SU-DHL-6 (cell line): ENCODE results near the gene GMFB.
"Not testable (repeated sequence)": the region's sequence is repeated elsewhere in the genome, so short reads cannot be mapped to it uniquely, and the experiment has no call there.

ENCODE experiments used
- H2AFZ ChIP-seq: fragments of 200-600 bp; sonication (generic); 2 replicates; pipeline ENCODE4 v1.6.1; 2014; ENCODE audit warnings: low read depth, mild to moderate bottlenecking, moderate library complexity, mixed read lengths, antibody characterized with exemption, low read length; ENCODE audit not compliant: severe bottlenecking
- H3F3A ChIP-seq: fragments of 200-600 bp; shearing (Covaris generic); 2 replicates; pipeline ENCODE4 v1.6.0; 2016; ENCODE audit warnings: antibody characterized with exemption, mild to moderate bottlenecking; ENCODE audit not compliant: insufficient read depth
- H3K27ac ChIP-seq: fragments of 200-600 bp; sonication (generic); 2 replicates; pipeline ENCODE4 v1.5.1; 2016; ENCODE audit warnings: low read depth, mild to moderate bottlenecking, low read length, moderate library complexity, mixed read lengths
- H3K27me3 ChIP-seq: fragments of 200-600 bp; sonication (generic), shearing (Covaris generic); 2 replicates; pipeline ENCODE4 v1.6.0; 2014; ENCODE audit warnings: mild to moderate bottlenecking, low read length
- H3K36me3 ChIP-seq: fragments of 200-600 bp; sonication (generic); 2 replicates; pipeline ENCODE4 v1.6.1; 2014; ENCODE audit warnings: mild to moderate bottlenecking, low read length, mixed read lengths
- H3K4me2 ChIP-seq: fragments of 300-600, 200-600 bp; shearing (Covaris generic), sonication (generic); 2 replicates; pipeline ENCODE4 v1.6.0; 2014; ENCODE audit warnings: low read length, low read depth, mild to moderate bottlenecking; ENCODE audit not compliant: poor library complexity, severe bottlenecking
- H3K4me3 ChIP-seq: fragments of 200-600 bp; sonication (generic); 2 replicates; pipeline ENCODE4 v1.5.1; 2014; ENCODE audit warnings: antibody characterized with exemption, low read length, mild to moderate bottlenecking, mixed read lengths; ENCODE audit not compliant: insufficient read depth, poor library complexity, severe bottlenecking
- H3K79me2 ChIP-seq: fragments of 200-600 bp; sonication (generic); 2 replicates; pipeline ENCODE4 v1.6.1; 2014; ENCODE audit warnings: mild to moderate bottlenecking, low read length, moderate library complexity; ENCODE audit not compliant: insufficient read depth
- H3K9ac ChIP-seq: fragments of 200-600 bp; sonication (generic); 2 replicates; pipeline ENCODE4 v1.7.0; 2014; ENCODE audit warnings: mild to moderate bottlenecking, low read length
- H3K9me2 ChIP-seq: fragments of 200-600 bp; sonication (generic); replicated peaks from 2 replicates; pipeline ENCODE4 v1.6.1; 2014; ENCODE audit warnings: low read length; ENCODE audit not compliant: insufficient read depth
- H3K9me3 ChIP-seq: fragments of 200-600 bp; sonication (generic); 2 replicates; pipeline ENCODE4 v1.6.1; 2014; ENCODE audit warnings: low read length, mixed read lengths; ENCODE audit not compliant: insufficient read depth
- H4K20me1 ChIP-seq: fragments of 200-600 bp; sonication (generic); 2 replicates; pipeline ENCODE4 v1.6.1; 2014; ENCODE audit warnings: low read depth, mild to moderate bottlenecking, antibody characterized with exemption, low read length, moderate library complexity, mixed read lengths
- EZH2phosphoT487 ChIP-seq: fragments of 200-600 bp; sonication (generic), shearing (Covaris generic); conservative IDR thresholded peaks from 2 replicates; pipeline ENCODE4 v1.6.1; 2018; ENCODE audit warnings: mild to moderate bottlenecking, antibody characterized with exemption, low read length, moderate library complexity, mixed read lengths
- TF ChIP-seq, protein P1 (sequence below): fragments of 200-600 bp; sonication (generic); IDR thresholded peaks from one replicate; pipeline ENCODE4 v1.5.1; 2017; ENCODE audit warnings: antibody characterized with exemption, mild to moderate bottlenecking, low read length, moderate library complexity; ENCODE audit not compliant: insufficient read depth, poor library complexity, severe bottlenecking

The GMFB gene

GRCh38 chr14:54438703-54439102 lies 50.1 kb downstream of the GMFB start:
- H3K27me3 ChIP-seq, result no peaks in the 10 kb centered on the region
- H3K4me3 ChIP-seq, result no peak overlapping the region

DNA sequence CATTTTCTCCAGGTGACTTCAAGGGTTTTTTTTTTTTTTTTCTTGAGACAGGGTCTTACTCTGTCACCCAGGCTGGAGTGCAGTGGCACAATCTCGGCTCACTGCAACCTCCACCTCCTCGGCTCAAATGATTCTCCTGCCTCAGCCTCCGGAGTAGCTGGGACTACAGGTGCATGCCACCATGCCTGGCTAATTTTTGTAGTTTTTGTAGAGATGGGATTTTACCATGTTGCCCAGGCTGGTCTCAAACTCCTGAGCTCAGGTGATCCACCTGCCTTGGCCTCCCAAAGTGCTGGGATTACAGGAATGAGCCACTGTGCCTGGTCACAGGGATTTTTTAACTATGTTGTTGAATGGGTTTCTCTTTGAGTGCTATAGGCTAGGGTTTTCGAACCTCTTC lies 50.8 kb downstream of the GMFB start:
- H3K9ac ChIP-seq, H3F3A ChIP-seq, H3K27ac ChIP-seq, H2AFZ ChIP-seq, H3K36me3 ChIP-seq, H3K4me3 ChIP-seq, H3K9me2 ChIP-seq, H4K20me1 ChIP-seq, H3K9me3 ChIP-seq, H3K27me3 ChIP-seq: not testable (repeated sequence)
- Histone ChIP-seq H3K79me2 (peaks cover 79% of the 10 kb centered on the region), H3K4me2 (peak overlapping the region; percentile 34)

More at GRCh38 chr14:54438703-54439102, 50.1 kb downstream of the GMFB start:
- H3K4me2 ChIP-seq, result peak overlapping the region; percentile 34
- H3K9me3 ChIP-seq, result no peaks in the 10 kb centered on the region
- no peak overlapping the region for H3K27ac ChIP-seq
- peaks cover 2% of the 10 kb centered on the region; the same call in 1 of the 2 replicates for H4K20me1 ChIP-seq
- H3F3A ChIP-seq, result no peaks in the 10 kb centered on the region
- H3K9ac ChIP-seq, result no peak overlapping the region
- H3K9me2 ChIP-seq, result no peaks in the 10 kb centered on the region
- TF ChIP-seq, protein P1, sequence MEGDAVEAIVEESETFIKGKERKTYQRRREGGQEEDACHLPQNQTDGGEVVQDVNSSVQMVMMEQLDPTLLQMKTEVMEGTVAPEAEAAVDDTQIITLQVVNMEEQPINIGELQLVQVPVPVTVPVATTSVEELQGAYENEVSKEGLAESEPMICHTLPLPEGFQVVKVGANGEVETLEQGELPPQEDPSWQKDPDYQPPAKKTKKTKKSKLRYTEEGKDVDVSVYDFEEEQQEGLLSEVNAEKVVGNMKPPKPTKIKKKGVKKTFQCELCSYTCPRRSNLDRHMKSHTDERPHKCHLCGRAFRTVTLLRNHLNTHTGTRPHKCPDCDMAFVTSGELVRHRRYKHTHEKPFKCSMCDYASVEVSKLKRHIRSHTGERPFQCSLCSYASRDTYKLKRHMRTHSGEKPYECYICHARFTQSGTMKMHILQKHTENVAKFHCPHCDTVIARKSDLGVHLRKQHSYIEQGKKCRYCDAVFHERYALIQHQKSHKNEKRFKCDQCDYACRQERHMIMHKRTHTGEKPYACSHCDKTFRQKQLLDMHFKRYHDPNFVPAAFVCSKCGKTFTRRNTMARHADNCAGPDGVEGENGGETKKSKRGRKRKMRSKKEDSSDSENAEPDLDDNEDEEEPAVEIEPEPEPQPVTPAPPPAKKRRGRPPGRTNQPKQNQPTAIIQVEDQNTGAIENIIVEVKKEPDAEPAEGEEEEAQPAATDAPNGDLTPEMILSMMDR, result no peak
- no peak for TF ChIP-seq EZH2phosphoT487
- no peak overlapping the region for H2AFZ ChIP-seq
- 0 out of 2 replicates have a peak, but pooled peaks cover 3% of the 10 kb centered on the region for H3K36me3 ChIP-seq
- H3K79me2 ChIP-seq, result peaks cover 71% of the 10 kb centered on the region

DNA sequence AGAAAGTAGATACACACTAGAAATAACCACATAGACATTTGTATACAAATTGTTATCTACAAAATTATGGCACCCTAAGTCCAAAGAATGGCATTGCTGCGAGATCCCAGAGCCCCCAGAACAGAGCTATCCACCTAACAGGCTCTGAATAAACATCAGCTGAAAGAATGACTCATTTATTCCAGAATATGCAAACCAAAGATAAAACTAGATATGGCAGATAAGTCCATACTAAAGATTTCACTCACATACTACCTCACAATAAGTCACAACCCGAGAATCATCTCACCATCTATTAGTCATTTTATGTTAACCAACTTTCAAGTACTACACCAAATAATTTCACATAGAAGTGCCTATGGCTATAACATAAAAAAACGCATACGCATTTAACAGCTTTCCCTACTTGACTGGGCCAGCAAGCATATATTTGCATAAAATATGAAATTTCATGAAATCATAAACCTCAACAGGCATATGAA lies 53.2 kb downstream of the GMFB start:
- TF ChIP-seq, protein P1, result no peak
- TF ChIP-seq EZH2phosphoT487, result no peak
- no peaks in the 10 kb centered on the region for H3K9me2 ChIP-seq
- H3K27me3 ChIP-seq, result no peaks in the 10 kb centered on the region
- no peak overlapping the region for H3K4me3 ChIP-seq
- no peak overlapping the region for H2AFZ ChIP-seq
- no peaks in the 10 kb centered on the region for H3K9me3 ChIP-seq
- H3K27ac ChIP-seq, result no peak overlapping the region
- H3K4me2 ChIP-seq, result peak overlapping the region; percentile 38
- peaks cover 7% of the 10 kb centered on the region for H4K20me1 ChIP-seq
- no peaks in the 10 kb centered on the region for H3F3A ChIP-seq
- peaks cover 99% of the 10 kb centered on the region for H3K79me2 ChIP-seq
- H3K9ac ChIP-seq, result no peak overlapping the region
- peaks cover 13% of the 10 kb centered on the region; the same call in 1 of the 2 replicates for H3K36me3 ChIP-seq

DNA sequence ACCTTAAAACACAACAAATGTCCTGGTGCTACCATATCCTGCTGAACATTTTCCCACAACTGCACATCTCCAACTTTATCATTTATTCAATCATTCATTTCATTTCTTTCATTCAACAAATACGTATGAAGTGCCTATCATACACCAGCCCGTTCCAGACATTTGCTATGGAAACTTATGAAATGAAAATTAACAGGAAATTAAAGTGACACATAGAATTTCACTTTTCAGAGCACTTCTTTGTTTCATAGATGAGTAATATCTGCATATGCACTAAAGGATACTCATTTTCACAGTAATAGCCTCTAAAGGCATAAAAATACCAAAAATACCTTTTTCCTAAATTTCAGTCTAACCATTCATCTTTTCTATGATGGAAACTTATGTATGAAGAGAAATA lies 60.3 kb downstream of the GMFB start:
- H4K20me1 ChIP-seq, result peaks cover 4% of the 10 kb centered on the region; the same call in 1 of the 2 replicates
- H3K27me3 ChIP-seq, result no peaks in the 10 kb centered on the region
- H3K9ac ChIP-seq, result no peak overlapping the region
- no peak overlapping the region for H2AFZ ChIP-seq
- peaks cover 29% of the 10 kb centered on the region for H3K79me2 ChIP-seq
- H3K4me2 ChIP-seq, result no peak overlapping the region
- no peaks in the 10 kb centered on the region for H3K9me2 ChIP-seq
- no peak overlapping the region for H3K4me3 ChIP-seq
- TF ChIP-seq EZH2phosphoT487, result no peak
- TF ChIP-seq, protein P1, result no peak
- no peaks in the 10 kb centered on the region for H3K9me3 ChIP-seq
- H3F3A ChIP-seq, result peaks cover 15% of the 10 kb centered on the region; the same call in 1 of the 2 replicates
- peaks cover 28% of the 10 kb centered on the region; the same call in 1 of the 2 replicates for H3K36me3 ChIP-seq
- no peak overlapping the region for H3K27ac ChIP-seq
